ENCODE results near the gene MRPL4.
A peak's percentile ranks its signal among the peaks of the same experiment; 100 is the strongest.

The MRPL4 gene

GRCh38 chr19:10251792-10252694 is at the start of gene MRPL4:
Gene MRPL4 (plus strand): TSS chr19:10252214. CDS start chr19:10252254, 40 bp downstream.
- DNase-seq: peak; percentile 97

- DNase-seq: no peak
Measured at GRCh38 chr19:10203686-10204085, 48.3 kb upstream of the MRPL4 start.

GRCh38 chr19:10205636-10206035 is 46.4 kb upstream of the MRPL4 start:
- DNase-seq: no peak

DNA sequence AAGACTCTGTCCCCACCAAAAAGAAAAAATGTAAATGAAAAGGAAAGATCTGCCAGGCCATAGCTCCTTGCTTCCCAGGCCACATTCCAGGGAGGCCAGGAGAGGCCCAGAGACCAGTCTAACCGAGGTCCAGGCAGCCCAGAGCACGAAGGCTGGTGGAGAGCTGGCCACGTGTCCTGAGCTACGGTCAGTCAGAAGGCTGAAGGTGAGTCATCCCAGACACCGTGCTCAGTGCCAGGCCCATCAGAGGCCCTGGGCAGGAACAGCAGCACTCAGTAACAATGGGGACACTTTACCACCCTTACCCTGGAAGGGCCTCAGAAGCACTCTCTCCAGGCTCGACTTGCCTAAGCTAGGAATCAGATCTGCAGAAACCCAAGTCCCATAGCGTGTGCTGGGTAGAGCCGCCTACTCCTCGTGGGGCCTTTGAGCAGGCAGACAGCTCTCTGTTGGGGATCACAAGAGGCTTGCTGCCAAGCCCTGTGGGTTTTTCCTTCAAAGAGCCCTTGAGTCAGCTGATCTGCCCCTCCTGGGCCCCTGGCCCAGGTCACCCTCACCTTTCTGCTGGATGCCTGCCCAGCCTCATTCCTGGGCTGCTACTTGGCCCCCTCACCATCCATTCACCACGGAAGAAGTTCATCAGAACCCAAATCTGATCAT is 45.7 kb upstream of the MRPL4 start:
- DNase-seq: no peak

- DNase-seq: no peak
Measured at GRCh38 chr19:10207026-10207425, 45.0 kb upstream of the MRPL4 start.

- DNase-seq: no peak
Measured at GRCh38 chr19:10209315-10209714, 42.7 kb upstream of the MRPL4 start.

GRCh38 chr19:10211061-10211460 is 41.0 kb upstream of the MRPL4 start:
- DNase-seq: no peak

DNA sequence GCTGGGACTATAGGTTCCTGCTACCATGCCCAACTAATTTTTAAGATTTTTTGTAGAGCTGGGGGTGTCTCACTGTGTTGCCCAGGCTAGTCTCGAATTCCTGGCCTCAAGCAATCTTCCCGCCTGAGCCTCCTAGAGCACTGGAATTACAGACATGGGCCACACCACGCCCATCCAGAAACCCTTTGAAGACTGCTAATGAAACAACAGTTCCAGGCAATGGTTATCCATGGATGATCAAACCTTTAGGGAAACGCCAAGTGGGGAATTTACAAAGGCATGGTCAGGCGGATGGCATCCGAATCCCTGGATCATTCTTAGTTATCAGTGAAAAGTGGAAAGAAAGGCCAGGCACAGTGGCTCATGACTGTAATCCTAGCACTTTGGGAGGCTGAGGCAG is 40.3 kb upstream of the MRPL4 start:
- DNase-seq: no peak

DNA sequence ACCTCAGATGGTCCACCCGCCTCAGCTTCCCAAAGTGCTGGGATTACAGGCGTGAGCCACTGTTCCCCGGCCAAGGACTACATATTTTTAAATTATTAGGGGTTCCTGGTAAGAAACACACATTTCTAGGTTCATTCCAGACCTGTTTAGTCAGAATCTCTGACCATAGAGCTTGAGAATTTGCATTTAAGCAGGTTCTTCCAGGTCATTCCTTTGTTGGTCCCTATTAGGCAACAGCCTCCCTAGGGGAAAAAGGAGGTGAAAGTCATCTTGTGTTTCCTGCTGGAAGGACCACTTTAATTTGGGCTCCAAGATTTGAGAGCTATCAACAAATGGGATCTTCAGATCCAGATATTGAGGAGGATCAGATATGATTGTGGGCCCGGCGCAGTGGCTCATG is 37.2 kb upstream of the MRPL4 start:
- no peak for DNase-seq

DNA sequence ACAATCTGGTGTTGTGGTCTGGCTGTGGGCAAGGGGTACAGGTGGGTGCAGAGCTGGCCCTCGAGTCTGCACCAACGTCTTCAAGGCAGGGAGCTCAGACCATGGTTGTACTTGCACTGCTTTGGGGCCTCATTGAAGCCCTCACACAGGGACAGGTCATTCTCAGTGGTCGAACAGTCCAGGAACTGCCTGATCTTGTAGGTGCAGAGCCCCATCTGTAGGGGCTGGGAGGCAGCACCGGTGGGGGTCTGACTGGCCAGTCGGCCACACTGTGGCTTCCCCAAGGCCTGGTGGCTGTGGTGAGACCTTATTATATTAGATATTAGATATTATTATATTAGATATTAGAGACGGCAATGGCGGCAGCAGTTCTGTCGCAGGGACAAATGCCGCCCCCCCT is 34.9 kb upstream of the MRPL4 start:
- no peak for DNase-seq

DNA sequence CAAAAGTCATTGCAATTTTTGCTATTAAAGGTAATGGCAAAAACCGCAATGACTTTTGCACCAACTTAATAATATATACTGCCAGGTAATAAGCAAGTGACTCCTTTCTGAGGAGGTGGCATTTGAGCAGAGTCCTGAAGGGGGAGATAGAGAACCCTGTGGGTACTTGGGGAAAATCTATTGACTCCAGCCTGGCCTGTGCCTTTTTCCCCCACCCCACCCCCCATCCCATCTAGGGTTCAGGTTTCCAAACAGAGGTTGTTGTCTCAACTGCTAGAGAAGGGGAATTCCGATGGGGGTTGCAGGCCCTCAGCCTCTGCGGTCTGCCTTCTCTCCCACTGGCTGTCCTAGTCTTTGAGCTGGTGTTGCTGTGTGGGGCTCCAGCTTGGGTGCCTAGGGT is 32.3 kb upstream of the MRPL4 start:
- no peak for DNase-seq

GRCh38 chr19:10220695-10221094 is 31.3 kb upstream of the MRPL4 start:
- no peak for DNase-seq

DNA sequence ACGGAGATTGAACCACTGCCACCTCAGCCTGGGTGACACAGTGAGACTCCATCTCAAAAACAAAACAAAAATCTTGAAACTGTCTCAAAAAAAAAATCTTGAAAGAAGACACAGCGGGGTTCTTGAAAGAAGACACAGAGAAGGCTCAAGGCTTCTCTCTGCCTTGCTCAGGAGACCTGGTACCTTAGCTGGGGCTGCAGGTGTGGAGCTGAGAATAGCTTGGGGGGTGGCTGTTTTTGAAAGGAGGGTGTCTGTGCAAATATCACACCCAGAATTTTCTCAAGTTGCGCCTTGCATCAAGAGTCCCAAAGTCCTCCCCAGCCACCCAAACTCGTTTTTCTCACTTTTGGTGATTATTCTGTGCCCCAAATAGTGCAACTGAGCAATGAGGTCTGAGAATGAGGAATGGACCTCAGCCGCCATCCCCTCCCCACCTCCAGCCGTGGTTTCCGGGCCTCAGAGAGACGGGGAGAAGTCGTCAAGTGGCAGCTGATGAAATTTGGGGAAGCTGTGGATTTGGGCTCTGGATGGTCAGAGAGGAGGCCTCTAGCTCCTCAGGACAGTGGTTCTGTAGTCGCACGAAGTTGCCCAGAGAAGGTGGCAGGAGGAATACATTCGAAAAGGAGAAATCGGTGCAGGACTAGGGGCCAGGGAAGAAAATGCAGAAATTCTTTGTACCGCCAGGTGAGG is 29.7 kb upstream of the MRPL4 start:
- no peak for DNase-seq

DNA sequence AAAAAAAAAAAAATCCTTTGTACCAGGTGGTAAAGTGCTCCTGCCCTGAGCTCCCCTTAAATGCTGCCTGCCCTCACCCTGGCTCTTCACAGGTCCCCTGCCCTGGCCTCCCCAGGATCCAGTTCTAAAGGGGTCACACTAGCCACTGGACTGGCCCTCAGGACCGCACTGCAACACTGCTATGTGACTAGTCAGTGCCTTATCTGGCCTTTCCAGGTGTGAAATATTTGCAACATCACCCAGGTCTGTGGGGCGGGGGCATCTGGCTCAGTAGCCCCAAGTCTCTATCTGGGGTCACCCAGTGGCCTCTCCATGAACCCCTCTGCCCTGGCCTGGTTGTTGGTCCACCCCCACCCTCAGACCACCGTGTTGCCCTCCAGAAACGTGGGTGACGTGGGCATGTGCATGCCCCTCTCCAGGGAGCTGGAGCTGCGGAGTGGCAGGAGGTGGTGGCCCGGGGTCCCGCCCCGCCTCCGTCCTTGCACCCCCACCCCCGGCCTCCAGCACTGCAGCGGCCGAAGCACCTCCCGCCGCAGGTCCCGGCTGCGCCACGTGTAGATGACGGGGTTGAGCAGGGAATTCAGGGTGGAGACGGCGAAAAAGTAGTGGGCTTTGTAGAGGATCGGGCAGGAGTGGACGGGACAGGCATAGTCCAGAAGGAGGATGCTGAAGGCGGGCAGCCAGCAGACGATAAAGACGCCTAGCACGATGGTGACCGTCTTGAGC is 28.4 kb upstream of the MRPL4 start:
- no peak for DNase-seq

DNA sequence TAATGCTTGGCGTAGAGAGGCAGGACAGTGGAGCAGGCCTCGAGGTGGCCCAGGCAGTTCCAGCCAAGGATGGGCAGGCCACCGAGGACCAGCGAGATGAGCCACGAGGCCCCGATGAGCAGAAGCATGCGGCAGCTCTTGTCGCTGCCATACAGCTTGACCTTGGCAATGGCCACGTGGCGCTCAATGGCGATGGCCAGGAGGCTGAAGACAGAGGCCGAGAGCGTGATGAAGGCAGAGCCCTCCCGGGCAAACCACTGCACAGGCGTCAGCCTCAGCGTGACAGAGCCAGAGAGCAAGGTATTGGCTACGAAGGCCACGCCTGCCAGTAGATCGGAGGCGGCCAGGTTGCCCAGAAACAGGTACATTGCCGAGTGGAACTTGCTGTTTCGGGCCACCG is 27.7 kb upstream of the MRPL4 start:
- DNase-seq: no peak

- no peak for DNase-seq
Measured at GRCh38 chr19:10226021-10226375, 26.0 kb upstream of the MRPL4 start.

- no peak for DNase-seq
Measured at GRCh38 chr19:10226376-10227025, 25.5 kb upstream of the MRPL4 start.

DNA sequence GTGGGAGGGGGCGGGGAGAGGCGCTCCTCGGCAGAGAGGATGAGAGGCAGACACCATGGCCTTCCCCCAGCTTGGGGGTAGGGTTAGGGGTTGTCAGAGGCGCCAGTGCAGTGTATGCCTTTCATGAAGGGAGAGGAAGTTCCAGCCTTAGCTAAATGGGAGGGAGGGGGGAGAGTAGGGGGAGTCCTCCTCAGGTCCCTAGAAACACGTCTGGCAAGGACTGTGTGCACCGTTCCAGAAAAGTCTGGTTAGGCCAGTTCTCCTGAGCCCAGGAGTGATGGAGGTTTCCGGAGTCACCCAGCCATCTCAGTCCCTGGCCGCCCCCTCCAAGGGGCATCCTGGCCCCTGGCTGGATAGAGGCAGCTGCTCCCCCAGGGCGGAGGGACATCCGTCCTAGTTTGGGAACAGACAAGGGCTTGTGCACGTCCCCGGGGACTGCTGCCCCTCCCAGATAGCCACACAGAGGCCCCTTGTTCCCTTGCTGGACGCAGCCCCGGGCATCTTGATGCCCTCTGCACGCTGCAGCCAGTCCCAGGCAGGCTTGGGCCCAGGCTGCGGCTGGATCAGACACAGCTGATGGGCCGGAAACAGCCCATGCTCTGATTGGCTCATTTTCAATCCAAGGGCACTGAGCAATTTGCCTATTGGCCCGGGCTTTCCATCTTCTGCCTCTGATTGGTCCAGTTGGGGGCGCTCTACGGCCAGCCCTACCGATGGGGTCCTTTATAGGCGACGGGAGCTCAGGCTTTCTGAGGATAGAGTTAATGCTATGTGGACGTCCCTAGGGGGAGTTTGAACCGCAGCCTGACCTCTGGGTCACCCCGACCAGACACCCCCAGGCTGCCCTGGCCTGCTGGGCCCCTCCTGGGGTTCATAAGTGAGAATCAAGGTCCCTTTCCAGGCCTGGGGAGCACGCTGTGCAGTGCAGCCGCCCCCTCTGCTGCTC is 24.7 kb upstream of the MRPL4 start:
- no peak for DNase-seq

- no peak for DNase-seq
Measured at GRCh38 chr19:10228393-10228792, 23.6 kb upstream of the MRPL4 start.

GRCh38 chr19:10228920-10229319 is 23.1 kb upstream of the MRPL4 start:
- DNase-seq: no peak

DNA sequence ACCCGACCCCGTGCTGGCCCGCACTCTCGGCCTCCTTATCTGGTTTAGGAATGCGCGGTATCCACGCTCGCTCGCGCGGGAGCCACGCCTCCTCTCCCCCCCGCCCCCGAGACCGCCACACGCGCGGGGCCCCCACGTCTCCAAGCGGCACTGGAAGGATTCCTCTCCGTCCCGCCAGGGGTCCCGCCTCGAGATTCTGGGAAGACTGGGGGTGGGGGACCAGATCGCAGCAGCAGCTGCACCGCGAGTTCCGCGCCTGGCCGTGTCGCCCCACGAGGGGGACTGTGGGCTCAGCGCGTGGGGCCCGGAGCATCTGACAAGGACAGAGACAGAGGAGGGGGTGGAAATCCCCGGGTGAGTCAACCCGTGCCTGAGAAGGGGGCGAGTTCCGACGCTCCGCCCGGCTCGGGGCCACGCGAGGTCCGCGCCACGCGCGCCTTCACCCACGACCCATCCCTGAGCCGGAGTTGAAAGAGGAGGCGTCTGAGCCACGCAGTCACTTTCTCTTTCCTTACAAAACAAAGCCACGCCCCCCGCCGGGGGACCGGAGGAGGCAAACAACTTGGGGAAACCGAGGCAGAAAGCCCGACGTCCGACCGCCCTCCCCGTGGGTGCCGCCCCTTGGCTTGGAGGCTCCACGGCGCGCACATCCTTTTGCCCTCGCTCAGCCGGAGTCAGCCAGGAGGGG is 21.7 kb upstream of the MRPL4 start:
- DNase-seq: peak; percentile 72
